ENCODE data around the gene TMEM132E. TPM values are rescaled to one million over a fixed set of nuclear protein-coding genes. Genes with fewer than 3 reads are reported as not detected.

TMEM132E gene
- total and polyA plus RNA-seq, 2 of the 4 experiments (the other 2 are of a cell fraction), result not detected

GRCh38 chr17:34584805-34585416 is 5.5 kb downstream of the TMEM132E start:
- POLR2A ChIA-PET (ENCODE audit: unreplicated experiment), result no interaction called here
- H2BK15ac ChIP-seq (ENCODE audit: low read depth, low read length), result no peak overlapping the region
- H4K8ac ChIP-seq (ENCODE audit: low read depth in 2 of 2, low read length in 2 of 2), result no peak overlapping the region
- no peaks in the 10 kb centered on the region for H3K79me1 ChIP-seq (ENCODE audit: low read depth in 1 of 2, low read length in 2 of 2)
- H3K4ac ChIP-seq (ENCODE audit: low read depth, low read length), result no peak overlapping the region
- H2BK5ac ChIP-seq (ENCODE audit: low read depth, low read length, poor library complexity, severe bottlenecking), result no peak overlapping the region
- H3K27me3 ChIP-seq (ENCODE audit: control insufficient read depth, insufficient read depth, low read length), result peaks cover 61% of the 10 kb centered on the region
- no peak for TF ChIP-seq USF2 (IDR thresholded peaks at IDR 0.05; ENCODE audit: low read depth, low read length)
- TF ChIP-seq RFX5 (IDR thresholded peaks at IDR 0.05; ENCODE audit: low read depth, low read length), result no peak
- TF ChIP-seq, protein P1, sequence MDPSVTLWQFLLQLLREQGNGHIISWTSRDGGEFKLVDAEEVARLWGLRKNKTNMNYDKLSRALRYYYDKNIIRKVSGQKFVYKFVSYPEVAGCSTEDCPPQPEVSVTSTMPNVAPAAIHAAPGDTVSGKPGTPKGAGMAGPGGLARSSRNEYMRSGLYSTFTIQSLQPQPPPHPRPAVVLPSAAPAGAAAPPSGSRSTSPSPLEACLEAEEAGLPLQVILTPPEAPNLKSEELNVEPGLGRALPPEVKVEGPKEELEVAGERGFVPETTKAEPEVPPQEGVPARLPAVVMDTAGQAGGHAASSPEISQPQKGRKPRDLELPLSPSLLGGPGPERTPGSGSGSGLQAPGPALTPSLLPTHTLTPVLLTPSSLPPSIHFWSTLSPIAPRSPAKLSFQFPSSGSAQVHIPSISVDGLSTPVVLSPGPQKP (IDR thresholded peaks at IDR 0.05; ENCODE audit: borderline replicate concordance, low read depth, low read length), result no peak
- TF ChIP-seq CEBPB (IDR thresholded peaks at IDR 0.05; ENCODE audit: low read depth, low read length), result no peak
- no peak for TF ChIP-seq CTCF (conservative IDR thresholded peaks at IDR 0.05; ENCODE audit: low read depth, low read length)
- TF ChIP-seq NFE2L2 (IDR thresholded peaks at IDR 0.05; ENCODE audit: low read depth, low read length), result no peak
- TF ChIP-seq POLR2A (IDR thresholded peaks at IDR 0.05; ENCODE audit: low read depth, low read length), result no peak
- TF ChIP-seq MAFK (IDR thresholded peaks at IDR 0.05; ENCODE audit: low read depth, low read length), result no peak
- TF ChIP-seq MXI1 (IDR thresholded peaks at IDR 0.05; ENCODE audit: borderline replicate concordance, low read depth, low read length), result no peak
- no peak for TF ChIP-seq RAD21 (IDR thresholded peaks at IDR 0.05; ENCODE audit: low read length)
- no peak for TF ChIP-seq BHLHE40 (IDR thresholded peaks at IDR 0.05; ENCODE audit: low read depth, low read length)
- TF ChIP-seq SMC3 (IDR thresholded peaks at IDR 0.05; ENCODE audit: low read depth, low read length), result no peak
- TF ChIP-seq RCOR1 (IDR thresholded peaks at IDR 0.05; ENCODE audit: insufficient replicate concordance, low read length), result no peak
- no peak for TF ChIP-seq FOS (IDR thresholded peaks at IDR 0.05; ENCODE audit: low read depth, low read length)
- no peak for TF ChIP-seq MAZ (IDR thresholded peaks at IDR 0.05; ENCODE audit: borderline replicate concordance, low read depth, low read length)
- no peak for TF ChIP-seq CHD1 (IDR thresholded peaks at IDR 0.05; ENCODE audit: low read depth, low read length)
- H2BK120ac ChIP-seq (ENCODE audit: low read depth, low read length), result no peak overlapping the region
- H3K18ac ChIP-seq (ENCODE audit: low read depth, low read length), result no peak overlapping the region
- no peak overlapping the region for H3K14ac ChIP-seq (replicated peaks; ENCODE audit: low read depth, low read length)
- WGBS, 2 experiments (ENCODE audit: extremely low coverage in 2 of 2, insufficient read length in 1 of 2), result 27% methylated on average over 3 of the region's 12 CpGs; no CpG with 5 or more reads in 1 of the 2 experiments
- H3K56ac ChIP-seq (ENCODE audit: extremely low read depth, insufficient read depth, low read length), result no peak overlapping the region
- H3K23ac ChIP-seq (ENCODE audit: low read depth, low read length), result no peak overlapping the region
- no peaks in the 10 kb centered on the region for H3K9me3 ChIP-seq (ENCODE audit: control insufficient read depth, insufficient read depth, low read length)
- no peaks in the 10 kb centered on the region for H3K36me3 ChIP-seq (ENCODE audit: control insufficient read depth, insufficient read depth, low read length)
- no peak overlapping the region for H2AK9ac ChIP-seq (replicated peaks; ENCODE audit: low read depth, low read length, poor library complexity)
- H4K5ac ChIP-seq (ENCODE audit: low read depth, low read length), result no peak overlapping the region
- H3K9me1 ChIP-seq (ENCODE audit: insufficient read depth, low read length), result no peaks in the 10 kb centered on the region
- dilution Hi-C loops (cut with HindIII; ENCODE audit: low sequenced_read_pairs, unreplicated experiment) (no loop called here), intact Hi-C loops (cut with micrococcal nuclease) (no loop called here), in situ Hi-C loops (cut with MboI; ENCODE audit: low sequenced_read_pairs) (no loop called here)
- DNase-seq, result peak; percentile 2
- H3K27ac ChIP-seq (ENCODE audit: insufficient read depth, low read length), result no peak overlapping the region
- peaks cover under 1% of the 10 kb centered on the region; the same call in 1 of the 2 replicates for H3K4me1 ChIP-seq (ENCODE audit: control insufficient read depth, insufficient read depth, low read length)
- H3K4me3 ChIP-seq (ENCODE audit: insufficient read depth, low read depth, low read length), result no peak overlapping the region
- no peak overlapping the region for H2AFZ ChIP-seq (replicated peaks; ENCODE audit: low read length, poor library complexity)
- no peak overlapping the region for H3K9ac ChIP-seq (ENCODE audit: low read depth, low read length)
- CTCF ChIA-PET, result interaction anchor here (0.6 kb wide), 2 partner anchors 146 to 480 kb away, joined by 3 read pairs; no protein-coding TSS in a partner anchor
- no peak overlapping the region for H4K91ac ChIP-seq (ENCODE audit: insufficient read depth, low read depth, low read length)
- no TSS peak for BruUV-seq (replicated peaks)
- no peak overlapping the region for H2AK5ac ChIP-seq (ENCODE audit: low read depth, low read length)
- no peak overlapping the region for H3K4me2 ChIP-seq (ENCODE audit: low read depth, low read length)
- no peak for ATAC-seq (ENCODE audit: low read depth)
- H2BK20ac ChIP-seq (ENCODE audit: low read depth, low read length), result no peak overlapping the region
- H4K20me1 ChIP-seq (ENCODE audit: insufficient read depth, low read length), result no peaks in the 10 kb centered on the region

All from IMR-90 (cell line).